ENCODE data around the gene NUDT5.

NUDT5 gene

GRCh38 chr10:12160664-12161063 lies 35.0 kb downstream of the NUDT5 start:
- H3K27ac ChIP-seq: no peak overlapping the region
- TF ChIP-seq CTCF (conservative IDR thresholded peaks at IDR 0.05) (no peak), ZFX (IDR thresholded peaks at IDR 0.05) (no peak)

DNA sequence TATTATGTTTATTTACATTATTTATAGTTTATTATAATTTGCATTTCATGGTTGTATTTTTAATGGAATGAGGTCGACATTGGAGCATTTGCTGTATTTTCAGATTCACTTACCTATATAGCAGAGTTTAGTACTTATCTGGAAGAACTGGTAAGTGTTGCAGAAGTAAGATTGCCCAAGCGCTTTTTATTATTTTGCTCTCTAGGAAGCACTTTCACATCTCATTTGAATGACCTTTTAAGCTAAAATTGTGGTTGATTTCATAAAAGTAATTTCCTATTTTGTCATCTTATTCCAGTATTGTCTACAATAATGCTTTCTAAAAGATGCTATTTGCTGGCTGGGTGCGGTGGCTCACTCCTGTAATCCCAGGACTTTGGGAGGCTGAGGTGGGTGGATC lies 37.6 kb downstream of the NUDT5 start:
- TF ChIP-seq ZFX (IDR thresholded peaks at IDR 0.05): no peak
- no peak for TF ChIP-seq CTCF (conservative IDR thresholded peaks at IDR 0.05)
- no peak overlapping the region for H3K27ac ChIP-seq

DNA sequence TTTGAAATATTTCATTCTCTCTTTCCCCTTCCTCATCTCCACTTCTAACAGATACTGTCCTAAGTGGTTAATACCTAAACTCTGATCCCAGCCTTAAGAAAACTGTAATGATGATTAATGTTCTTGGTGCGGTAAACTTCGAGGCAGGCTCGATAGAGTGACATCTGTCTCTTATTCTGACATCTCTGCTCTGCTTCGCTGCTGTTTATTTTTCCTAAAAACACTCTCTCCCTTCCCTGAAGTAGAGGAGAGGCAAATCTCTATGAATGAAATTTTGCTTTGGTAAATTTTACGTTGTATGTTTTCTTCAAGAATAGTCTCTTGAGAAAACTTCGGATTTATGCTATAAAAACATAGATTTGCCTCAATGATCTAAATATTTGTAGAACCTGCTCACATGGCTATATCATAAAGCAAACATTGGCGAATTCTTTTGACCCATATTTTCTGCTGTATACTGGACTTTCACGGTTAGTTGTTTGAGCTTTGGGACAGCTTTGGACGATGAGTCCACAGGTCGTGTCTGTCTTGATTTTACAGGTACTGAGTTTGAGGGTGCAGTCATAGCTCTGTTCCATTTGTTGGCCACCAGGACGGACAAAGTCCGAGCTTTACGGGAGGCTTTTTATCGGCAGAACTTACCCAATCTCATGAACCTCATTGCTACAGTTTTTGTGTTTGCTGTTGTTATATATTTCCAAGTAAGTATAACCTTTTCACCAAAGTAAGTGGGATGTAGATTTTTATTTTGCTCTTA lies 39.1 kb downstream of the NUDT5 start:
- no peak overlapping the region for H3K27ac ChIP-seq
- TF ChIP-seq ZFX (IDR thresholded peaks at IDR 0.05) (no peak), CTCF (conservative IDR thresholded peaks at IDR 0.05) (no peak)

DNA sequence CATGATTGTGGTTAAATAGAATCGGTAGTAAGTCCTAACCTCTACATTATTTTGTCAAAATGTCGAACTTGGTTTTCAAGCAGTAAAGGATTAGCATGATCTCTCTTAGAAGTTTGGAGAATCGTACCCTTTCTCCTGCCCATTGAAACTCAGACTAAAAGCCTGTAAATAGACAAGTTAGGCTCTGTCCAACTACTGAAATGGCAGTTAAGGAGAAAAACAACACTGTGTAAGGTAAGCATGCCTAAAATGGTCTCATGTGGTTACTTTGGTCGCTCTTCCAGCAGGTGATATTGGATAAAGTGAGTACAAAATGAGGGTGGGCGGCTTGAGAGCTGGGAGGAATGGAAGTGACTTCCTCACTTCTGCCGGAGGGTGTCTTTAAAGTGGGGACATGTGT lies 41.2 kb downstream of the NUDT5 start:
- TF ChIP-seq ZFX (IDR thresholded peaks at IDR 0.05) (no peak), CTCF (conservative IDR thresholded peaks at IDR 0.05) (no peak)
- no peak overlapping the region for H3K27ac ChIP-seq

GRCh38 chr10:12150163-12150562 lies 45.5 kb downstream of the NUDT5 start:
- no peak for TF ChIP-seq CTCF (conservative IDR thresholded peaks at IDR 0.05)
- TF ChIP-seq ZFX (IDR thresholded peaks at IDR 0.05): no peak
- no peak overlapping the region for H3K27ac ChIP-seq

DNA sequence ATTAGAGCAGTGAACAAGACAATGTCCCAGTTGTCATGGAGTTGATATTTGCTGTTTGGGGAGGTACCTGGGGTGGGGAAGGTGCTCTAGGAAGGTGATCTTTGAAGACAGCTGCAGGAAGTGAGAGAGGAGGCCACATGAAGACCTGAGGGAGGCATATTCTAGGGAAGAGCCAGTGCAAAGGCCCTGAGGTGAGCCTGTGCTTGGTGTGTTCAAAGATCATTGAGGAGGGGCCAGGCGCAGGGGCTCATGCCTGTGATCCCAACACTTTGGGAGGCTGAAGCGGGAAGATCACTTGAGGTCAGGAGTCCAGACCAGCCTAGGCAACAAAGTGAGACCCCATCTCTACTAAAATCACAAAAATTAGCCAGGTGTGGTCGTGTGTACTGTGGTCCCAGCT lies 51.2 kb downstream of the NUDT5 start:
- TF ChIP-seq ZFX (IDR thresholded peaks at IDR 0.05) (no peak), CTCF (conservative IDR thresholded peaks at IDR 0.05) (no peak)
- H3K27ac ChIP-seq: no peak overlapping the region

- TF ChIP-seq ZFX (IDR thresholded peaks at IDR 0.05) (no peak), CTCF (conservative IDR thresholded peaks at IDR 0.05) (no peak)
- no peak overlapping the region for H3K27ac ChIP-seq
Measured at GRCh38 chr10:12140038-12140437, 55.7 kb downstream of the NUDT5 start.

Data from C4-2B (cell line).